Measurements from ENCODE around the gene MBIP.

The MBIP gene

GRCh38 chr14:36306836-36307235 lies 13.6 kb downstream of the MBIP start:
- H3K79me2 ChIP-seq (ENCODE audit: low read length), result no peaks in the 10 kb centered on the region
- no peak for DNase-seq
- no peaks in the 10 kb centered on the region for H3K27me3 ChIP-seq (replicated peaks; ENCODE audit: insufficient read depth, low read length)
- no peak overlapping the region for H3K27ac ChIP-seq (ENCODE audit: low read length)
- no peaks in the 10 kb centered on the region for H3K36me3 ChIP-seq (replicated peaks; ENCODE audit: insufficient read depth, low read length)
- no peaks in the 10 kb centered on the region for H3K9me2 ChIP-seq (replicated peaks; ENCODE audit: insufficient read depth, low read length)
- no peak overlapping the region for H3K4me2 ChIP-seq (ENCODE audit: low read depth, low read length)
- H2AFZ ChIP-seq (ENCODE audit: low read length), result no peak overlapping the region
- no peak overlapping the region for H3K4me3 ChIP-seq (ENCODE audit: low read length)
- no peaks in the 10 kb centered on the region for H3K9me3 ChIP-seq (replicated peaks; ENCODE audit: insufficient read depth, low read length)
- TF ChIP-seq EZH2phosphoT487 (IDR thresholded peaks at IDR 0.05; ENCODE audit: low read length) (no peak), EZH2 (optimal IDR thresholded peaks at IDR 0.05; ENCODE audit: low read depth, low read length) (no peak)
- TF ChIP-seq, protein P1, sequence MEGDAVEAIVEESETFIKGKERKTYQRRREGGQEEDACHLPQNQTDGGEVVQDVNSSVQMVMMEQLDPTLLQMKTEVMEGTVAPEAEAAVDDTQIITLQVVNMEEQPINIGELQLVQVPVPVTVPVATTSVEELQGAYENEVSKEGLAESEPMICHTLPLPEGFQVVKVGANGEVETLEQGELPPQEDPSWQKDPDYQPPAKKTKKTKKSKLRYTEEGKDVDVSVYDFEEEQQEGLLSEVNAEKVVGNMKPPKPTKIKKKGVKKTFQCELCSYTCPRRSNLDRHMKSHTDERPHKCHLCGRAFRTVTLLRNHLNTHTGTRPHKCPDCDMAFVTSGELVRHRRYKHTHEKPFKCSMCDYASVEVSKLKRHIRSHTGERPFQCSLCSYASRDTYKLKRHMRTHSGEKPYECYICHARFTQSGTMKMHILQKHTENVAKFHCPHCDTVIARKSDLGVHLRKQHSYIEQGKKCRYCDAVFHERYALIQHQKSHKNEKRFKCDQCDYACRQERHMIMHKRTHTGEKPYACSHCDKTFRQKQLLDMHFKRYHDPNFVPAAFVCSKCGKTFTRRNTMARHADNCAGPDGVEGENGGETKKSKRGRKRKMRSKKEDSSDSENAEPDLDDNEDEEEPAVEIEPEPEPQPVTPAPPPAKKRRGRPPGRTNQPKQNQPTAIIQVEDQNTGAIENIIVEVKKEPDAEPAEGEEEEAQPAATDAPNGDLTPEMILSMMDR (IDR thresholded peaks at IDR 0.05; ENCODE audit: low read length), result no peak
- no peaks in the 10 kb centered on the region for H3K4me1 ChIP-seq (ENCODE audit: low read length)
- H3F3A ChIP-seq (ENCODE audit: insufficient read depth, low read length), result no peaks in the 10 kb centered on the region
- no peaks in the 10 kb centered on the region for H4K20me1 ChIP-seq (ENCODE audit: insufficient read depth, low read length)
- no peak overlapping the region for H3K9ac ChIP-seq (ENCODE audit: low read length)

GRCh38 chr14:36304895-36305294 lies 15.5 kb downstream of the MBIP start:
- Histone ChIP-seq H3K79me2 (ENCODE audit: low read length) (no peaks in the 10 kb centered on the region), H3F3A (ENCODE audit: insufficient read depth, low read length) (no peaks in the 10 kb centered on the region), H3K4me1 (ENCODE audit: low read length) (no peaks in the 10 kb centered on the region), H3K27ac (ENCODE audit: low read length) (no peak overlapping the region), H4K20me1 (ENCODE audit: insufficient read depth, low read length) (no peaks in the 10 kb centered on the region), H3K27me3 (replicated peaks; ENCODE audit: insufficient read depth, low read length) (no peaks in the 10 kb centered on the region), H2AFZ (ENCODE audit: low read length) (no peak overlapping the region), H3K9ac (ENCODE audit: low read length) (no peak overlapping the region), H3K4me3 (ENCODE audit: low read length) (no peak overlapping the region), H3K9me2 (replicated peaks; ENCODE audit: insufficient read depth, low read length) (no peaks in the 10 kb centered on the region), H3K4me2 (ENCODE audit: low read depth, low read length) (no peak overlapping the region), H3K9me3 (replicated peaks; ENCODE audit: insufficient read depth, low read length) (no peaks in the 10 kb centered on the region), H3K36me3 (replicated peaks; ENCODE audit: insufficient read depth, low read length) (no peaks in the 10 kb centered on the region)
- no peak for TF ChIP-seq EZH2 (optimal IDR thresholded peaks at IDR 0.05; ENCODE audit: low read depth, low read length)
- TF ChIP-seq EZH2phosphoT487 (IDR thresholded peaks at IDR 0.05; ENCODE audit: low read length), result no peak
- TF ChIP-seq, protein P1 (IDR thresholded peaks at IDR 0.05; ENCODE audit: low read length), result no peak
- no peak for DNase-seq

DNA sequence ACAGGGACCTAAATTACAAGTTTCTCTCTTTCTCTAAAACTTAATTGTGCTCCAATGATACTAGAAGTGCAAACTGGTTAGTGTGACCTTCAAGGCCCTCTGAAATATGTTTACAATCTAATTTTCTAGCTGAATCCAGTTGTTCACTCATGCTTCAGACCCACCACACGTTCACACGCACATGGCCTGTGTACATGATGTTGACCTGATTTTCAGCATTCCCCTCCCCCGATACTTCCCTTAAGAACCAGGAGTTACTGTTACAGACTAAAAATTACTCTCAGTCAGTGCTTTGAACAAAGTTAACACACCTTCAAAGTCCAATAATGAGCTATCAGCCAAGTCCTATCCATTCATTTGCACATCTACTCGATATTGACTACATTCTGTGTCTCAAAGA lies 16.5 kb downstream of the MBIP start:
- Histone ChIP-seq H3K27me3 (replicated peaks; ENCODE audit: insufficient read depth, low read length) (no peaks in the 10 kb centered on the region), H3F3A (ENCODE audit: insufficient read depth, low read length) (no peaks in the 10 kb centered on the region), H3K79me2 (ENCODE audit: low read length) (no peaks in the 10 kb centered on the region), H2AFZ (ENCODE audit: low read length) (no peak overlapping the region), H3K9ac (ENCODE audit: low read length) (no peak overlapping the region), H3K9me3 (replicated peaks; ENCODE audit: insufficient read depth, low read length) (no peaks in the 10 kb centered on the region), H3K36me3 (replicated peaks; ENCODE audit: insufficient read depth, low read length) (no peaks in the 10 kb centered on the region), H4K20me1 (ENCODE audit: insufficient read depth, low read length) (no peaks in the 10 kb centered on the region), H3K4me1 (ENCODE audit: low read length) (no peaks in the 10 kb centered on the region), H3K4me2 (ENCODE audit: low read depth, low read length) (no peak overlapping the region), H3K27ac (ENCODE audit: low read length) (no peak overlapping the region), H3K9me2 (replicated peaks; ENCODE audit: insufficient read depth, low read length) (no peaks in the 10 kb centered on the region), H3K4me3 (ENCODE audit: low read length) (no peak overlapping the region)
- TF ChIP-seq EZH2phosphoT487 (IDR thresholded peaks at IDR 0.05; ENCODE audit: low read length) (no peak), EZH2 (optimal IDR thresholded peaks at IDR 0.05; ENCODE audit: low read depth, low read length) (no peak)
- TF ChIP-seq, protein P1 (IDR thresholded peaks at IDR 0.05; ENCODE audit: low read length), result no peak
- DNase-seq, result no peak
